ENCODE measurements around the gene PHKA1.
"Not testable (repeated sequence)": the region's sequence is repeated elsewhere in the genome, so short reads cannot be mapped to it uniquely, and the experiment has no call there.

Gene PHKA1

GRCh38 chrX:72713599-72714477 lies at the start of gene PHKA1:
TSS of gene PHKA1 (minus strand) at chrX:72714306. CDS start at chrX:72713880, 426 bp downstream.
- not testable (repeated sequence) for DNase-seq

GRCh38 chrX:72760454-72760853 lies 46.3 kb upstream of the PHKA1 start:
- DNase-seq, result not testable (repeated sequence)

- DNase-seq, result not testable (repeated sequence)
These were observed 34.4 kb upstream of the PHKA1 start for GRCh38 chrX:72748545-72748944.

- not testable (repeated sequence) for DNase-seq
These were observed 31.4 kb upstream of the PHKA1 start for GRCh38 chrX:72745546-72745945.

GRCh38 chrX:72735561-72735960 lies 21.5 kb upstream of the PHKA1 start:
- no peak for DNase-seq

- DNase-seq, result not testable (repeated sequence)
These were observed 19.5 kb upstream of the PHKA1 start for GRCh38 chrX:72733636-72734035.

- no peak for DNase-seq
These were observed 13.7 kb upstream of the PHKA1 start for GRCh38 chrX:72727846-72728245.

GRCh38 chrX:72716766-72717165 lies 2.7 kb upstream of the PHKA1 start:
- DNase-seq, result no peak

GRCh38 chrX:72715546-72715945 lies 1.4 kb upstream of the PHKA1 start:
- DNase-seq, result no peak

GRCh38 chrX:72714478-72714916 lies 391 bp upstream of the PHKA1 start:
- DNase-seq, result peak; percentile 17 to 21

GRCh38 chrX:72713130-72713529 lies 976 bp downstream of the PHKA1 start:
- DNase-seq, result no peak

- DNase-seq, result no peak
These were observed 1.9 kb downstream of the PHKA1 start for GRCh38 chrX:72712094-72712755.

- no peak for DNase-seq
These were observed 8.3 kb downstream of the PHKA1 start for GRCh38 chrX:72705814-72706213.

GRCh38 chrX:72705111-72705510 lies 9.0 kb downstream of the PHKA1 start:
- DNase-seq, result no peak

GRCh38 chrX:72694170-72694569 lies 19.9 kb downstream of the PHKA1 start:
- no peak for DNase-seq

GRCh38 chrX:72693477-72693876 lies 20.6 kb downstream of the PHKA1 start:
- no peak for DNase-seq

- no peak for DNase-seq
These were observed 26.7 kb downstream of the PHKA1 start for GRCh38 chrX:72687396-72687795.

- DNase-seq, result no peak
These were observed 28.2 kb downstream of the PHKA1 start for GRCh38 chrX:72685810-72686456.

GRCh38 chrX:72685018-72685417 lies 29.1 kb downstream of the PHKA1 start:
- no peak for DNase-seq

GRCh38 chrX:72683631-72684030 lies 30.5 kb downstream of the PHKA1 start:
- DNase-seq, result no peak

- DNase-seq, result no peak
These were observed 37.6 kb downstream of the PHKA1 start for GRCh38 chrX:72676465-72676864.

- not testable (repeated sequence) for DNase-seq
These were observed 40.2 kb downstream of the PHKA1 start for GRCh38 chrX:72673951-72674350.

GRCh38 chrX:72669508-72669907 lies 44.6 kb downstream of the PHKA1 start:
- not testable (repeated sequence) for DNase-seq

- DNase-seq, result no peak
These were observed 47.7 kb downstream of the PHKA1 start for GRCh38 chrX:72666451-72666850.
